Retina (tissue), 1 donor: ENCODE results near the gene EN1.
A peak's percentile ranks its signal among the peaks of the same experiment; 100 is the strongest.

Source experiments
- DNase-seq: peaks from one replicate; pipeline ENCODE4 v3.0.0-alpha.2; 2016

EN1 gene

GRCh38 chr2:118846953-118847761 is at the start of gene EN1:
Gene EN1 (minus strand): TSS chr2:118847648. CDS start chr2:118847167, 481 bp downstream.
- no peak for DNase-seq

- DNase-seq: no peak
Measured at GRCh38 chr2:118893100-118893499, 45.7 kb upstream of the EN1 start.

GRCh38 chr2:118889995-118890394 is 42.5 kb upstream of the EN1 start:
- DNase-seq: no peak

GRCh38 chr2:118883792-118884191 is 36.3 kb upstream of the EN1 start:
- DNase-seq: no peak

- DNase-seq: peak; percentile 72
Measured at GRCh38 chr2:118882693-118883336, 35.4 kb upstream of the EN1 start.

- DNase-seq: peak; percentile 76
Measured at GRCh38 chr2:118881490-118882129, 34.2 kb upstream of the EN1 start.

- DNase-seq: no peak
Measured at GRCh38 chr2:118880501-118880900, 33.1 kb upstream of the EN1 start.

- DNase-seq: no peak
Measured at GRCh38 chr2:118878531-118879149, 31.2 kb upstream of the EN1 start.

GRCh38 chr2:118875318-118875717 is 27.9 kb upstream of the EN1 start:
- DNase-seq: no peak

GRCh38 chr2:118874324-118874723 is 26.9 kb upstream of the EN1 start:
- no peak for DNase-seq

GRCh38 chr2:118865106-118865505 is 17.7 kb upstream of the EN1 start:
- DNase-seq: peak; percentile 57

- DNase-seq: peak; percentile 18
Measured at GRCh38 chr2:118864207-118864606, 16.8 kb upstream of the EN1 start.

GRCh38 chr2:118861731-118862130 is 14.3 kb upstream of the EN1 start:
- no peak for DNase-seq

- no peak for DNase-seq
Measured at GRCh38 chr2:118861242-118861641, 13.8 kb upstream of the EN1 start.

GRCh38 chr2:118860506-118860905 is 13.1 kb upstream of the EN1 start:
- DNase-seq: no peak

GRCh38 chr2:118859157-118859770 is 11.8 kb upstream of the EN1 start:
- DNase-seq: peak; percentile 51

GRCh38 chr2:118858485-118859156 is 11.2 kb upstream of the EN1 start:
- peak; percentile 66 for DNase-seq

GRCh38 chr2:118857677-118858484 is 10.4 kb upstream of the EN1 start:
- DNase-seq: peak; percentile 61

GRCh38 chr2:118856978-118857676 is 9.7 kb upstream of the EN1 start:
- DNase-seq: peak; percentile 75

- DNase-seq: no peak
Measured at GRCh38 chr2:118856330-118856977, 9.0 kb upstream of the EN1 start.
